NCI-H748 treated with DMSO at 0.1 percent for 48 hours (cell line): ENCODE data around the gene FAT4.

ENCODE experiments used
- DNase-seq: peaks from one replicate; lab custom pipeline; 2025; lab: John Stamatoyannopoulos, UW

Gene FAT4

GRCh38 chr4:125317525-125317877 lies 2.7 kb downstream of the FAT4 start:
- peak; percentile 7 for DNase-seq

- no peak for DNase-seq
These were observed 4.6 kb downstream of the FAT4 start for GRCh38 chr4:125319311-125319710.

GRCh38 chr4:125321709-125322365 lies 7.1 kb downstream of the FAT4 start:
- DNase-seq: no peak

- no peak for DNase-seq
These were observed 7.6 kb downstream of the FAT4 start for GRCh38 chr4:125322366-125322730.

GRCh38 chr4:125323654-125324053 lies 8.9 kb downstream of the FAT4 start:
- no peak for DNase-seq

GRCh38 chr4:125325733-125326132 lies 11.0 kb downstream of the FAT4 start:
- no peak for DNase-seq

- DNase-seq: no peak
These were observed 16.4 kb downstream of the FAT4 start for GRCh38 chr4:125331116-125331515.

GRCh38 chr4:125334926-125335325 lies 20.2 kb downstream of the FAT4 start:
- DNase-seq: no peak

GRCh38 chr4:125338814-125339213 lies 24.1 kb downstream of the FAT4 start:
- no peak for DNase-seq

- DNase-seq: no peak
These were observed 29.4 kb downstream of the FAT4 start for GRCh38 chr4:125344198-125344597.

GRCh38 chr4:125346616-125347015 lies 31.9 kb downstream of the FAT4 start:
- DNase-seq: no peak

- DNase-seq: no peak
These were observed 35.8 kb downstream of the FAT4 start for GRCh38 chr4:125350470-125351135.

GRCh38 chr4:125352521-125352920 lies 37.8 kb downstream of the FAT4 start:
- DNase-seq: no peak

GRCh38 chr4:125353131-125353530 lies 38.4 kb downstream of the FAT4 start:
- DNase-seq: no peak

- no peak for DNase-seq
These were observed 41.0 kb downstream of the FAT4 start for GRCh38 chr4:125355791-125356190.

GRCh38 chr4:125357675-125358074 lies 42.9 kb downstream of the FAT4 start:
- no peak for DNase-seq

GRCh38 chr4:125358453-125358852 lies 43.7 kb downstream of the FAT4 start:
- no peak for DNase-seq

- no peak for DNase-seq
These were observed 44.6 kb downstream of the FAT4 start for GRCh38 chr4:125359363-125359762.

GRCh38 chr4:125359960-125360634 lies 45.3 kb downstream of the FAT4 start:
- DNase-seq: no peak

- no peak for DNase-seq
These were observed 46.0 kb downstream of the FAT4 start for GRCh38 chr4:125360727-125361126.
